VCaP (cell line): Measurements from ENCODE around the gene IER2.

Experiments
- H3K27ac ChIP-seq: fragments of 450-650 bp; 2 replicates; pipeline ENCODE4 v1.5.1; 2017
- TF ChIP-seq, protein P1 (sequence below): fragments of 450-650 bp; conservative IDR thresholded peaks from 2 replicates; pipeline ENCODE4 v1.5.1; 2017; ENCODE audit warnings: mild to moderate bottlenecking, moderate library complexity

IER2 gene

GRCh38 chr19:13154911-13155471 lies 4.8 kb downstream of the IER2 start:
- TF ChIP-seq, protein P1, sequence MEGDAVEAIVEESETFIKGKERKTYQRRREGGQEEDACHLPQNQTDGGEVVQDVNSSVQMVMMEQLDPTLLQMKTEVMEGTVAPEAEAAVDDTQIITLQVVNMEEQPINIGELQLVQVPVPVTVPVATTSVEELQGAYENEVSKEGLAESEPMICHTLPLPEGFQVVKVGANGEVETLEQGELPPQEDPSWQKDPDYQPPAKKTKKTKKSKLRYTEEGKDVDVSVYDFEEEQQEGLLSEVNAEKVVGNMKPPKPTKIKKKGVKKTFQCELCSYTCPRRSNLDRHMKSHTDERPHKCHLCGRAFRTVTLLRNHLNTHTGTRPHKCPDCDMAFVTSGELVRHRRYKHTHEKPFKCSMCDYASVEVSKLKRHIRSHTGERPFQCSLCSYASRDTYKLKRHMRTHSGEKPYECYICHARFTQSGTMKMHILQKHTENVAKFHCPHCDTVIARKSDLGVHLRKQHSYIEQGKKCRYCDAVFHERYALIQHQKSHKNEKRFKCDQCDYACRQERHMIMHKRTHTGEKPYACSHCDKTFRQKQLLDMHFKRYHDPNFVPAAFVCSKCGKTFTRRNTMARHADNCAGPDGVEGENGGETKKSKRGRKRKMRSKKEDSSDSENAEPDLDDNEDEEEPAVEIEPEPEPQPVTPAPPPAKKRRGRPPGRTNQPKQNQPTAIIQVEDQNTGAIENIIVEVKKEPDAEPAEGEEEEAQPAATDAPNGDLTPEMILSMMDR, result peak; percentile 15; the same call in 1 of the 2 replicates
- peak overlapping the region; percentile 95 for H3K27ac ChIP-seq

GRCh38 chr19:13155472-13156359 lies 5.5 kb downstream of the IER2 start:
- H3K27ac ChIP-seq, result peak overlapping the region; percentile 95
- TF ChIP-seq, protein P1, result no peak

GRCh38 chr19:13159713-13160112 lies 9.5 kb downstream of the IER2 start:
- no peak overlapping the region for H3K27ac ChIP-seq
- TF ChIP-seq, protein P1, result no peak

GRCh38 chr19:13160557-13160956 lies 10.3 kb downstream of the IER2 start:
- no peak overlapping the region for H3K27ac ChIP-seq
- TF ChIP-seq, protein P1, result no peak

- peak overlapping the region; percentile 76 for H3K27ac ChIP-seq
- TF ChIP-seq, protein P1, result no peak
These were observed 12.8 kb downstream of the IER2 start for GRCh38 chr19:13162724-13163608.

GRCh38 chr19:13163609-13164342 lies 13.6 kb downstream of the IER2 start:
- TF ChIP-seq, protein P1, result no peak
- H3K27ac ChIP-seq, result peak overlapping the region; percentile 76
